Fibroblast of lung (primary cell): Measurements from ENCODE around the gene MAGEF1. TPM values are rescaled to one million over a fixed set of nuclear protein-coding genes. Genes with fewer than 3 reads are reported as not detected.

Source experiments
- DNase-seq, 2 donors: peaks; one replicate each; pipeline versions ENCODE4 v3.0.0 to v3.0.0-alpha.2; 2010; ENCODE audit warnings: low read depth in 2 of 2
- H2AFZ ChIP-seq: 2 replicates; pipeline ENCODE4 v1.5.1; 2012; ENCODE audit warnings: low read length, control low read depth, inconsistent platforms
- H3K27ac ChIP-seq: 2 replicates; pipeline ENCODE4 v1.5.1; 2011; ENCODE audit warnings: low read length, control low read depth; ENCODE audit not compliant: insufficient read depth
- H3K27me3 ChIP-seq: 2 replicates; pipeline ENCODE4 v1.5.1; 2011; ENCODE audit warnings: mild to moderate bottlenecking, low read length; ENCODE audit not compliant: control insufficient read depth, insufficient read depth
- H3K36me3 ChIP-seq: 2 replicates; pipeline ENCODE4 v1.5.1; 2011; ENCODE audit warnings: low read length; ENCODE audit not compliant: control insufficient read depth, insufficient read depth
- H3K4me1 ChIP-seq: 2 replicates; pipeline ENCODE4 v1.5.1; 2011; ENCODE audit warnings: low read length; ENCODE audit not compliant: control insufficient read depth, insufficient read depth; ENCODE audit errors: extremely low read depth
- H3K4me2 ChIP-seq: 2 replicates; pipeline ENCODE4 v1.5.1; 2011; ENCODE audit warnings: low read length, control low read depth; ENCODE audit not compliant: insufficient read depth; ENCODE audit errors: extremely low read depth
- H3K4me3 ChIP-seq, 4 experiments: fragments of 200-600 bp in 1 of 4; sonication (generic) in 1 of 4; replicated peaks in 1 of 4; 2 replicates each; pipeline ENCODE4 v1.5.1; 2011 to 2016; ENCODE audit warnings: low read length in 4 of 4, low read depth in 3 of 4, mild to moderate bottlenecking in 3 of 4, control low read depth in 2 of 4, inconsistent platforms in 1 of 4, mixed read lengths in 1 of 4; ENCODE audit not compliant: insufficient read depth in 1 of 4; ENCODE audit errors: control extremely low read depth in 1 of 4
- H3K79me2 ChIP-seq: 2 replicates; pipeline ENCODE4 v1.5.1; 2012; ENCODE audit warnings: mild to moderate bottlenecking, low read length, inconsistent platforms; ENCODE audit not compliant: control insufficient read depth, insufficient read depth
- H3K9ac ChIP-seq: 2 replicates; pipeline ENCODE4 v1.5.1; 2011; ENCODE audit warnings: mild to moderate bottlenecking, low read length, control low read depth; ENCODE audit not compliant: insufficient read depth
- H3K9me3 ChIP-seq: 2 replicates; pipeline ENCODE4 v1.5.1; 2012; ENCODE audit warnings: low read depth, low read length; ENCODE audit not compliant: control insufficient read depth, insufficient read depth
- H4K20me1 ChIP-seq: 2 replicates; pipeline ENCODE4 v1.5.1; 2011; ENCODE audit warnings: low read length; ENCODE audit not compliant: control insufficient read depth, insufficient read depth; ENCODE audit errors: extremely low read depth
- CTCF ChIP-seq, 2 donors: IDR thresholded peaks in 1 of 2; conservative IDR thresholded peaks in 1 of 2; 1 replicate in 1 of 2; 2 replicates in 1 of 2; pipeline ENCODE4 v1.5.1; 2011 to 2012; ENCODE audit warnings: low read length in 2 of 2, control low read depth in 1 of 2, inconsistent platforms in 1 of 2, low read depth in 1 of 2, mild to moderate bottlenecking in 1 of 2
- EZH2 ChIP-seq: IDR thresholded peaks from 2 replicates; pipeline ENCODE4 v1.5.1; 2012; ENCODE audit warnings: low read length, control low read depth, mild to moderate bottlenecking; ENCODE audit errors: missing control alignments
- polyA plus RNA-seq, 2 donors: library from polyadenylated mRNA; depleted of rRNA in 1 of 2; stranded (reverse) in 1 of 2; unstranded in 1 of 2; fragments of >200 nt; gene quantifications; 2 replicates each; pipeline ENCODE4 v1.2.1, GENCODE V29; 2011 to 2012; ENCODE audit warnings: missing spikeins in 1 of 2
- total RNA-seq: library from RNA; depleted of rRNA; stranded (reverse); fragments of >200 nt; gene quantifications from 2 replicates; pipeline ENCODE4 v1.2.1, GENCODE V29; 2014

MAGEF1 gene
- total and polyA plus RNA-seq, 2 donors (not counting 1 experiment from before 2014, with no cell fraction given) = 21.5 to 22.6 TPM

- no peak overlapping the region for H3K27ac ChIP-seq
- H3K4me3 ChIP-seq = no peak overlapping the region
- no peak overlapping the region for H3K4me2 ChIP-seq
- peaks cover under 1% of the 10 kb centered on the region for H3K4me1 ChIP-seq
- H3K9ac ChIP-seq = no peak overlapping the region
- no peak for TF ChIP-seq CTCF (conservative IDR thresholded peaks at IDR 0.05 in 1 of 2, IDR thresholded peaks at IDR 0.05 in 1 of 2; ENCODE audit: low read depth in 1 of 2, low read length in 2 of 2)
- no peak for TF ChIP-seq EZH2
- no peaks in the 10 kb centered on the region for H3K79me2 ChIP-seq
- H3K9me3 ChIP-seq = no peaks in the 10 kb centered on the region
- peaks cover 14% of the 10 kb centered on the region for H3K27me3 ChIP-seq
- no peak for DNase-seq
- no peak overlapping the region for H2AFZ ChIP-seq
- no peaks in the 10 kb centered on the region for H4K20me1 ChIP-seq
- H3K36me3 ChIP-seq = no peaks in the 10 kb centered on the region
Observed at GRCh38 chr3:184682671-184683070, 29.2 kb downstream of the MAGEF1 start.

GRCh38 chr3:184680385-184681345, 31.2 kb downstream of the MAGEF1 start:
- Histone ChIP-seq H3K9me3 (no peaks in the 10 kb centered on the region), H3K36me3 (no peaks in the 10 kb centered on the region), H3K4me1 (no peaks in the 10 kb centered on the region), H4K20me1 (no peaks in the 10 kb centered on the region), H3K4me2 (no peak overlapping the region), H3K4me3 (no peak overlapping the region), H3K27ac (no peak overlapping the region), H3K79me2 (no peaks in the 10 kb centered on the region), H3K9ac (no peak overlapping the region), H2AFZ (no peak overlapping the region), H3K27me3 (peaks cover 14% of the 10 kb centered on the region)
- TF ChIP-seq EZH2 (no peak), CTCF (conservative IDR thresholded peaks at IDR 0.05 in 1 of 2, IDR thresholded peaks at IDR 0.05 in 1 of 2; ENCODE audit: low read depth in 1 of 2, low read length in 2 of 2) (no peak)
- no peak for DNase-seq

GRCh38 chr3:184679056-184679816, 32.6 kb downstream of the MAGEF1 start:
- Histone ChIP-seq H3K4me2 (no peak overlapping the region), H3K4me1 (no peaks in the 10 kb centered on the region), H3K4me3 (no peak overlapping the region), H3K9ac (no peak overlapping the region), H3K27ac (no peak overlapping the region), H4K20me1 (no peaks in the 10 kb centered on the region), H3K27me3 (peaks cover 8% of the 10 kb centered on the region), H3K9me3 (no peaks in the 10 kb centered on the region), H3K79me2 (no peaks in the 10 kb centered on the region), H3K36me3 (no peaks in the 10 kb centered on the region), H2AFZ (no peak overlapping the region)
- no peak for TF ChIP-seq CTCF (conservative IDR thresholded peaks at IDR 0.05 in 1 of 2, IDR thresholded peaks at IDR 0.05 in 1 of 2; ENCODE audit: low read depth in 1 of 2, low read length in 2 of 2)
- TF ChIP-seq EZH2 = peak; percentile 4
- peak in 1 of 2 donors; percentile 52 for DNase-seq
